Measurements from ENCODE around the gene DCUN1D2. TPM values are rescaled to one million over a fixed set of nuclear protein-coding genes. Genes with fewer than 3 reads are reported as not detected.

DCUN1D2 gene
- total RNA-seq, 4 donors from 2014 or later = 13.6 to 32.5 (median 24.5) TPM

DNA sequence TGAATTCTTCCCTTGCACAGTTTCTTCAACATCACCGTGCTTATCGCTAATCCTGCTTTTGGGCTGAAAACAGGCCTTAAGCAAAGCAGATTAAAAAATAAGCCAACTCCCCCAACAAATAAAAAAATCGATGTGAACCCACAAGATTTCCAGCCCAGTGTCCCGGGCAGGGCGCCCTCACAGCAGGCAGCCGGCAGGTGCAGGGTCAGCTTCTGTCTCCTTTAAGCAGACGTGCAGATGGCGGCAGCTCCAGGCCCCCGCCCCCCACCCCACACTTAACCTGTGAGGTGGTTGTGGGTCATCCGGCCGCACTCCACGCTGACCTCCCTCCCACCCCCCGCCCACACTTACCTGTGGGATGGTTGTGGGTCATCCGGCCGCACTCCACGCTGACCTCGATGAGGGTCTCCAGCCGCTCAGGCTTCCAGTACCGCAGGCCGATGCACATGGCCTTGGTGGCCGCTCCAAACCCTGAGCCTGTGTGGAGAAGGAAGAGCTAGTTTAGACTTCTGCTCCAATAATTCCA lies 57.1 kb downstream of the DCUN1D2 start:
- no peak overlapping the region for H3K4me3 ChIP-seq
- peaks cover 0 to 44% (median 3%) of the 10 kb centered on the region in 4 donors for H3K36me3 ChIP-seq
- no peak overlapping the region for H3K27ac ChIP-seq (replicated peaks in 1 of 4)
- peaks cover 4 to 10% (median 6%) of the 10 kb centered on the region in 4 donors for H3K4me1 ChIP-seq
- H3K27me3 ChIP-seq = no peaks in the 10 kb centered on the region
- no peak for DNase-seq (ENCODE audit: extremely low spot score)
- H3K9me3 ChIP-seq = no peaks in the 10 kb centered on the region
- 96% methylated on average over 21 of the region's 21 CpGs for WGBS
- TF ChIP-seq, protein P1, sequence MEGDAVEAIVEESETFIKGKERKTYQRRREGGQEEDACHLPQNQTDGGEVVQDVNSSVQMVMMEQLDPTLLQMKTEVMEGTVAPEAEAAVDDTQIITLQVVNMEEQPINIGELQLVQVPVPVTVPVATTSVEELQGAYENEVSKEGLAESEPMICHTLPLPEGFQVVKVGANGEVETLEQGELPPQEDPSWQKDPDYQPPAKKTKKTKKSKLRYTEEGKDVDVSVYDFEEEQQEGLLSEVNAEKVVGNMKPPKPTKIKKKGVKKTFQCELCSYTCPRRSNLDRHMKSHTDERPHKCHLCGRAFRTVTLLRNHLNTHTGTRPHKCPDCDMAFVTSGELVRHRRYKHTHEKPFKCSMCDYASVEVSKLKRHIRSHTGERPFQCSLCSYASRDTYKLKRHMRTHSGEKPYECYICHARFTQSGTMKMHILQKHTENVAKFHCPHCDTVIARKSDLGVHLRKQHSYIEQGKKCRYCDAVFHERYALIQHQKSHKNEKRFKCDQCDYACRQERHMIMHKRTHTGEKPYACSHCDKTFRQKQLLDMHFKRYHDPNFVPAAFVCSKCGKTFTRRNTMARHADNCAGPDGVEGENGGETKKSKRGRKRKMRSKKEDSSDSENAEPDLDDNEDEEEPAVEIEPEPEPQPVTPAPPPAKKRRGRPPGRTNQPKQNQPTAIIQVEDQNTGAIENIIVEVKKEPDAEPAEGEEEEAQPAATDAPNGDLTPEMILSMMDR (IDR thresholded peaks at IDR 0.05) = no peak
- TF ChIP-seq POLR2A (IDR thresholded peaks at IDR 0.05; ENCODE audit: low read depth) = no peak
- no peak for TF ChIP-seq POLR2AphosphoS5 (IDR thresholded peaks at IDR 0.05)
- TF ChIP-seq EP300 (IDR thresholded peaks at IDR 0.05) = no peak
- intact Hi-C loops (cut with DNase I) = no loop called here

DNA sequence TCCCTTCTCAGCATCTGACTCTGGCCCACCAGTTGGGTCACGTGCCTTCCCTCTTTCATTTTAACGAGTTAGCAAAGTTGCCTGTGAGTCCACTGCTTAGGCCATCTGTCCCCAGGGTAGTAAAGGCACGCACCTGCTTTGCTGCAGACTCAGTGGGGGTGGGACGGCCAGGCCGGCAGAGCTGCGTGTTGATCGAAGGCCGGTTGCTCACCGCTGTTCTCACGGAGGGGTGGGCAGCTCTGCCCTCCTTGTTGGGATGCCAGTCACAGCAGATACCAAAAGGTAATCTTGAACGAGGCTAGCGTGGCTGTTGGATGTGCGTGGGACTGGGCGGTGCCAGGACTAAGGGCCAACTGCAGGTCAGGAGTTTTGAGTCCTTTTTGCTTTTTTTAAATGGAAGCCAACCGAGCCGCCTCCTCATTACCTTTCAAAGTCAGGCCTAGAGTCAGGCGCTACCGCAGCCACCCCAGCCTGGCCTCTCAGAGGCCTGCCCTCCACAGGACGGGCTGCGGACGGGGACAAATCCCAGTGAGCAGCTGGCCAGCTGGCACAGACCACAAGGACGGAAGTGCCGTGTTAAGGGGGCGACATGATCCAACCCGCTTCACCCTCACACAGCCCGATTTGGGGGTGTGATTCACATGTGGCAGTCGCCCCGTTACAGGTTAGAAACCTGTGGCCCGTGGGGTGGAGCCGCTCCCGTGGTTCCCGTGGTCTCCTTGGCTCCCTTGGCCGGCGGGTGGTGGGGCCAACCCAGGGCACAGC lies 57.8 kb downstream of the DCUN1D2 start:
- no peak for DNase-seq (ENCODE audit: extremely low spot score)
- Histone ChIP-seq H3K4me1 (peaks cover 4 to 13% (median 7%) of the 10 kb centered on the region in 4 donors), H3K27me3 (no peaks in the 10 kb centered on the region), H3K4me3 (no peak overlapping the region), H3K9me3 (no peaks in the 10 kb centered on the region), H3K36me3 (peaks cover 0 to 46% (median 3%) of the 10 kb centered on the region in 4 donors), H3K27ac (replicated peaks in 1 of 4) (no peak overlapping the region)
- intact Hi-C loops (cut with DNase I) = no loop called here
- WGBS = 85% methylated on average over 29 of the region's 34 CpGs
- TF ChIP-seq EP300 (IDR thresholded peaks at IDR 0.05) (no peak), POLR2AphosphoS5 (IDR thresholded peaks at IDR 0.05) (no peak), POLR2A (IDR thresholded peaks at IDR 0.05; ENCODE audit: low read depth) (no peak)
- TF ChIP-seq, protein P1 (IDR thresholded peaks at IDR 0.05) = no peak

DNA sequence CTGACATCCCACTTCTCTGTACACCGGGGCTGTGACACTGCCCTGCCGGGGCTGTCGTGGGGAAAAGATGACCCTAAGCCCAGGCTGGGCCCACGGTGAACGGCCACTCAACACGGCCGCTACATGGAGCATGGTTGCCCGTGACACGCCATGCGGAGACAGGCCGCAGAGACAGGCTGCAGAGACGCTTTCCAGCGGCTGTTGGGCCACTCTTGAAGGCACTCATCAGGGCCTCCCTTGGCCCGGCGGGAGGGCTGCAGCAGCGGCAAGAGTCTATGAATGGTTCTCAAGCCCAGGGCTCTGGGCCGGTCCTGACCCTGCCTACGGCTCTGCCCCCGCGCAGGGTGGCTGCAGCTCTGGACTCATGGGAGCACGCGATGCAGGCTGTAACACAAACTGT lies 59.3 kb downstream of the DCUN1D2 start:
- no peaks in the 10 kb centered on the region for H3K9me3 ChIP-seq
- peaks cover 0 to 61% (median 3%) of the 10 kb centered on the region in 4 donors for H3K36me3 ChIP-seq
- H3K27me3 ChIP-seq = no peaks in the 10 kb centered on the region
- intact Hi-C loops (cut with DNase I) = no loop called here
- no peak for DNase-seq (ENCODE audit: extremely low spot score)
- H3K27ac ChIP-seq (replicated peaks in 1 of 4) = no peak overlapping the region
- 96% methylated on average over 17 of the region's 22 CpGs for WGBS
- H3K4me1 ChIP-seq = peaks cover 0 to 8% (median 3%) of the 10 kb centered on the region in 4 donors
- TF ChIP-seq EP300 (IDR thresholded peaks at IDR 0.05) (no peak), POLR2A (IDR thresholded peaks at IDR 0.05; ENCODE audit: low read depth) (no peak), POLR2AphosphoS5 (IDR thresholded peaks at IDR 0.05) (no peak)
- TF ChIP-seq, protein P1 (IDR thresholded peaks at IDR 0.05) = no peak
- H3K4me3 ChIP-seq = no peak overlapping the region

DNA sequence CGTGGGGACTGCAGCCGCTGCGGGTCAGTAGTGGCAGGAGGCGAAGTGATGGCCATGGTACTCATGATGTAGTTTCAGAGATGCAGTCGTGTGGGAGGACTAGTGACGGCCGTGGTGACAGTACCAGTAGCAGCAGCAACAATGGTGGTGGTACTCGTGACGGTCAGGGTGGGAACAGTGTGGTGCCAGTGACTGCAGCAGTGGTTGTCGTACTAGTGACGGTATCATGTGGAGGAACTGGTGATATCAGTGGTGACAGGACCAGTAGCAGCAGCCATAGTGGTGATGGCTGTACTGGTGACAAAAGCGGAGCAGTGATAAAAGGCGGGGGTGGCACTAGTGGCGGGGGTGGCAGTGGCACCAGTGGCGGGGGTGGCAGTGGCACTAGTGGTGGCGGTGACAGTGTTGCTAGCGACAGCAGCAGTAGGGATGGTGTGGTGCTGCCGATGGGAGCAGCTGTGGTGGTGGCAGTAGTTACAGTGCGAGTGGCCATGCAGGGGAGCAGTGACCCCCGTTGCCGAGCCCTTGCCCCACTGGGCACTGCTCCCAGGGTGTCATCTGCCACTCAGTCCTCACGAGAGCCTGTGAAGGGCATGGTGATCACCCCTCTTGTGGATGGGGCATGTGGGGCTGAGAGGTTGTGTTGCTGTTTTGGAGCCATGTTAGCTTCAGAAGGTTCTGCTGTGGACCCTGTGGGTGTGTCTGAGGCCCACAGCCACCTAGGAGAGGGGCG lies 60.0 kb downstream of the DCUN1D2 start:
- Histone ChIP-seq H3K27me3 (no peaks in the 10 kb centered on the region), H3K4me1 (peaks cover 0 to 8% (median 3%) of the 10 kb centered on the region in 4 donors), H3K4me3 (no peak overlapping the region), H3K27ac (replicated peaks in 1 of 4) (no peak overlapping the region), H3K9me3 (no peaks in the 10 kb centered on the region), H3K36me3 (peaks cover 0 to 62% (median 3%) of the 10 kb centered on the region in 4 donors)
- WGBS = 95% methylated on average over 21 of the region's 23 CpGs
- intact Hi-C loops (cut with DNase I) = no loop called here
- no peak for TF ChIP-seq EP300 (IDR thresholded peaks at IDR 0.05)
- no peak for TF ChIP-seq POLR2AphosphoS5 (IDR thresholded peaks at IDR 0.05)
- TF ChIP-seq, protein P1 (IDR thresholded peaks at IDR 0.05) = no peak
- TF ChIP-seq POLR2A (IDR thresholded peaks at IDR 0.05; ENCODE audit: low read depth) = no peak
- no peak for DNase-seq (ENCODE audit: extremely low spot score)

Measured in esophagus muscularis mucosa (tissue), 4 donors.